K562 (cell line): ENCODE data around the gene THADA. TPM values are rescaled to one million over a fixed set of nuclear protein-coding genes. Genes with fewer than 3 reads are reported as not detected.

Source experiments
- CREBBP ChIP-seq: IDR thresholded peaks from one replicate; pipeline ENCODE4 v1.6.1; 2012; ENCODE audit warnings: low read depth, mild to moderate bottlenecking, control low read depth, inconsistent platforms, low read length
- HDAC8 ChIP-seq: fragments of 450-650 bp; IDR thresholded peaks from 2 replicates; pipeline ENCODE4 v1.6.1; 2016; ENCODE audit warnings: mild to moderate bottlenecking, missing genetic modification characterization, moderate library complexity, missing compliant biosample characterization
- MAFK ChIP-seq: IDR thresholded peaks from 2 replicates; pipeline ENCODE4 v1.6.1; 2011; ENCODE audit warnings: low read length, improper control_type of control experiment
- RBFOX2 ChIP-seq: fragments of 200-400 bp; formaldehyde crosslinking; IDR thresholded peaks from 2 replicates; pipeline ENCODE4 v1.6.1; 2017; ENCODE audit warnings: low read depth, mild to moderate bottlenecking, low read length, moderate library complexity
- RBM25 ChIP-seq: fragments of 200-400 bp; formaldehyde crosslinking; IDR thresholded peaks from 2 replicates; pipeline ENCODE4 v1.6.1; 2018; ENCODE audit warnings: low read length, low read depth, moderate library complexity; ENCODE audit not compliant: severe bottlenecking
- ZNF263 ChIP-seq: sonication (generic); formaldehyde crosslinking; IDR thresholded peaks from 2 replicates; pipeline ENCODE4 v1.8.0; 2022; ENCODE audit warnings: mild to moderate bottlenecking, missing genetic modification reagents, borderline replicate concordance
- polyA plus RNA-seq, 8 experiments: library from polyadenylated mRNA; depleted of rRNA in 4 of 8; stranded (reverse) in 5 of 8; unstranded in 3 of 8; fragments of >200 nt; fragmentation: Nextera tagmentation in 2 of 8; fragmentation: Illumina TruSeq in 1 of 8; extraction: Ambion mirVana in 2 of 8; extraction: Trizol in 1 of 8; gene quantifications; 2 replicates each; pipeline versions ENCODE4 v1.2.1 to v1.2.3, GENCODE V29; 2011 to 2014; ENCODE audit warnings: inconsistent platforms in 1 of 8, missing spikeins in 1 of 8
- total RNA-seq, 7 experiments: library from RNA; depleted of rRNA in 6 of 7; stranded (reverse); fragments of >200 nt in 6 of 7; fragmentation: Illumina TruSeq in 2 of 7; extraction: Trizol in 2 of 7; gene quantifications; 2 replicates each; pipeline versions ENCODE4 v1.2.1 to v1.2.3, GENCODE V29; 2011 to 2021; ENCODE audit warnings: low replicate concordance in 1 of 7
- TF ChIP-seq, protein P1 (sequence below): sonication (generic); formaldehyde crosslinking; IDR thresholded peaks from 2 replicates; pipeline ENCODE4 v1.8.0; 2022; ENCODE audit warnings: missing genetic modification reagents, mild to moderate bottlenecking, moderate library complexity, borderline replicate concordance
- TF ChIP-seq, protein P2 (sequence below): fragments of 450-650 bp; IDR thresholded peaks from 2 replicates; pipeline ENCODE4 v1.7.1; 2018; ENCODE audit warnings: mild to moderate bottlenecking, low read depth; ENCODE audit not compliant: partially characterized antibody
- TF ChIP-seq, protein P3 (sequence below): fragments of 200-800 bp; sonication (Bioruptor generic); IDR thresholded peaks from 2 replicates; pipeline ENCODE4 v1.6.1; 2017; ENCODE audit warnings: missing genetic modification characterization, missing compliant biosample characterization
- TF ChIP-seq, protein P4 (sequence below): fragments of 250-450 bp; sonication (Bioruptor Pico); IDR thresholded peaks from 2 replicates; pipeline ENCODE4 v1.5.0; 2020; ENCODE audit warnings: mild to moderate bottlenecking

The THADA gene
- total and polyA plus RNA-seq, 9 of the 15 experiments (the other 6 are each of a cell fraction or from before 2014, with no cell fraction given): 17.8 to 34.7 (median 31.9) TPM

DNA sequence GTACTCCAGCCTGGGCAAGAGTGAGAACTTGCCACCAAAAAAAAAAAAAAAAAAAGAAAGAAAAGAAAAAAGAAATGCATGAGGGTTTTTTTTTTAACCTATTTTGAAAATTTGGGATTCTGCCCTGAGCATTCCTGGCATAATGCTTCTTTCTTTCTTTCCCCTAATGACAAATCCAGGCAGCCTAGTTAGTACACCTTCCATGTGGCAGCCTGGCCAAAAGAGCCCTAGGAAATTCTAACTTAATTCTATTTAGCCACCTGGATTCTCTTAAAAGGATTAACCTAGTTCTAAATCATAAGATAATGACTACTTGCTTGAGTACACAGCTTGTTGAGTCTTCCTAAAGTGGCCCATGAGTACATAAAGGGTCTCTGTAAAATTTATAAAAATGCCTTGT lies 160.1 kb downstream of the THADA start (continued):
- TF ChIP-seq, protein P1, sequence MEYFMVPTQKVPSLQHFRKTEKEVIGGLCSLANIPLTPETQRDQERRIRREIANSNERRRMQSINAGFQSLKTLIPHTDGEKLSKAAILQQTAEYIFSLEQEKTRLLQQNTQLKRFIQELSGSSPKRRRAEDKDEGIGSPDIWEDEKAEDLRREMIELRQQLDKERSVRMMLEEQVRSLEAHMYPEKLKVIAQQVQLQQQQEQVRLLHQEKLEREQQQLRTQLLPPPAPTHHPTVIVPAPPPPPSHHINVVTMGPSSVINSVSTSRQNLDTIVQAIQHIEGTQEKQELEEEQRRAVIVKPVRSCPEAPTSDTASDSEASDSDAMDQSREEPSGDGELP (CRISPR knock-in tag): no peak
- TF ChIP-seq ZNF263 (CRISPR knock-in tag) (no peak), RBM25 (no peak), RBFOX2 (no peak), MAFK (no peak), CREBBP (no peak), HDAC8 (tag) (no peak)
- TF ChIP-seq, protein P2, sequence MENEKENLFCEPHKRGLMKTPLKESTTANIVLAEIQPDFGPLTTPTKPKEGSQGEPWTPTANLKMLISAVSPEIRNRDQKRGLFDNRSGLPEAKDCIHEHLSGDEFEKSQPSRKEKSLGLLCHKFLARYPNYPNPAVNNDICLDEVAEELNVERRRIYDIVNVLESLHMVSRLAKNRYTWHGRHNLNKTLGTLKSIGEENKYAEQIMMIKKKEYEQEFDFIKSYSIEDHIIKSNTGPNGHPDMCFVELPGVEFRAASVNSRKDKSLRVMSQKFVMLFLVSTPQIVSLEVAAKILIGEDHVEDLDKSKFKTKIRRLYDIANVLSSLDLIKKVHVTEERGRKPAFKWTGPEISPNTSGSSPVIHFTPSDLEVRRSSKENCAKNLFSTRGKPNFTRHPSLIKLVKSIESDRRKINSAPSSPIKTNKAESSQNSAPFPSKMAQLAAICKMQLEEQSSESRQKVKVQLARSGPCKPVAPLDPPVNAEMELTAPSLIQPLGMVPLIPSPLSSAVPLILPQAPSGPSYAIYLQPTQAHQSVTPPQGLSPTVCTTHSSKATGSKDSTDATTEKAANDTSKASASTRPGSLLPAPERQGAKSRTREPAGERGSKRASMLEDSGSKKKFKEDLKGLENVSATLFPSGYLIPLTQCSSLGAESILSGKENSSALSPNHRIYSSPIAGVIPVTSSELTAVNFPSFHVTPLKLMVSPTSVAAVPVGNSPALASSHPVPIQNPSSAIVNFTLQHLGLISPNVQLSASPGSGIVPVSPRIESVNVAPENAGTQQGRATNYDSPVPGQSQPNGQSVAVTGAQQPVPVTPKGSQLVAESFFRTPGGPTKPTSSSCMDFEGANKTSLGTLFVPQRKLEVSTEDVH: no peak
- TF ChIP-seq, protein P3, sequence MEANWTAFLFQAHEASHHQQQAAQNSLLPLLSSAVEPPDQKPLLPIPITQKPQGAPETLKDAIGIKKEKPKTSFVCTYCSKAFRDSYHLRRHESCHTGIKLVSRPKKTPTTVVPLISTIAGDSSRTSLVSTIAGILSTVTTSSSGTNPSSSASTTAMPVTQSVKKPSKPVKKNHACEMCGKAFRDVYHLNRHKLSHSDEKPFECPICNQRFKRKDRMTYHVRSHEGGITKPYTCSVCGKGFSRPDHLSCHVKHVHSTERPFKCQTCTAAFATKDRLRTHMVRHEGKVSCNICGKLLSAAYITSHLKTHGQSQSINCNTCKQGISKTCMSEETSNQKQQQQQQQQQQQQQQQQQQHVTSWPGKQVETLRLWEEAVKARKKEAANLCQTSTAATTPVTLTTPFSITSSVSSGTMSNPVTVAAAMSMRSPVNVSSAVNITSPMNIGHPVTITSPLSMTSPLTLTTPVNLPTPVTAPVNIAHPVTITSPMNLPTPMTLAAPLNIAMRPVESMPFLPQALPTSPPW (CRISPR knock-in tag): no peak
- TF ChIP-seq, protein P4, sequence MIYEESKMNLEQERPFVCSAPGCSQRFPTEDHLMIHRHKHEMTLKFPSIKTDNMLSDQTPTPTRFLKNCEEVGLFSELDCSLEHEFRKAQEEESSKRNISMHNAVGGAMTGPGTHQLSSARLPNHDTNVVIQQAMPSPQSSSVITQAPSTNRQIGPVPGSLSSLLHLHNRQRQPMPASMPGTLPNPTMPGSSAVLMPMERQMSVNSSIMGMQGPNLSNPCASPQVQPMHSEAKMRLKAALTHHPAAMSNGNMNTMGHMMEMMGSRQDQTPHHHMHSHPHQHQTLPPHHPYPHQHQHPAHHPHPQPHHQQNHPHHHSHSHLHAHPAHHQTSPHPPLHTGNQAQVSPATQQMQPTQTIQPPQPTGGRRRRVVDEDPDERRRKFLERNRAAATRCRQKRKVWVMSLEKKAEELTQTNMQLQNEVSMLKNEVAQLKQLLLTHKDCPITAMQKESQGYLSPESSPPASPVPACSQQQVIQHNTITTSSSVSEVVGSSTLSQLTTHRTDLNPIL (CRISPR knock-in tag): no peak
- TF ChIP-seq, all 486 proteins: peak for 0
